PFSK-1 (cell line): Measurements from ENCODE around the gene AFF2.

Experiments
- FOXP2 ChIP-seq: optimal IDR thresholded peaks from 2 replicates; pipeline ENCODE3; 2011; ENCODE audit warnings: borderline replicate concordance, control low read depth, inconsistent platforms; ENCODE audit not compliant: insufficient read depth; ENCODE audit errors: extremely low read length, extremely low read depth
- POLR2AphosphoS5 ChIP-seq: IDR thresholded peaks from 2 replicates; pipeline ENCODE4 v1.6.1; 2012; ENCODE audit warnings: low read depth, mild to moderate bottlenecking, control low read depth, low read length, moderate library complexity
- REST ChIP-seq, 2 experiments: IDR thresholded peaks; 2 replicates each; pipeline versions ENCODE4 v1.6.1 to v1.8.0; 2011 to 2012; ENCODE audit warnings: low read depth in 2 of 2, low read length in 2 of 2, control low read depth in 1 of 2, inconsistent platforms in 1 of 2, mild to moderate bottlenecking in 1 of 2, moderate library complexity in 1 of 2; ENCODE audit not compliant: insufficient read depth in 1 of 2
- SIN3A ChIP-seq: IDR thresholded peaks from 2 replicates; pipeline ENCODE4 v1.6.1; 2012; ENCODE audit warnings: mild to moderate bottlenecking, low read length, moderate library complexity, borderline replicate concordance; ENCODE audit not compliant: insufficient read depth
- TAF1 ChIP-seq: IDR thresholded peaks from 2 replicates; pipeline ENCODE4 v1.6.1; 2012; ENCODE audit warnings: low read length, control low read depth, borderline replicate concordance; ENCODE audit not compliant: insufficient read depth

GRCh38 chrX:148658115-148658730, 157.8 kb downstream of the AFF2 start:
- TF ChIP-seq SIN3A (no peak), POLR2AphosphoS5 (no peak), REST (IDR thresholded peaks at IDR 0.05; ENCODE audit: insufficient read depth in 1 of 2, low read depth in 2 of 2, low read length in 2 of 2) (no peak), TAF1 (no peak), FOXP2 (no peak)
